GM10248 (cell line): ENCODE data around the gene HECTD3.

Experiments used
- CTCF ChIA-PET: fragments of 300-600 bp; sonication (Branson Sonifier 250); formaldehyde crosslinking; extraction: SDS; loops from one replicate; lab custom pipeline; 2021; ENCODE audit warnings: antibody characterized with exemption; lab: Yijun Ruan, JAX
- POLR2A ChIA-PET: fragments of 350-650 bp; sonication (Branson Sonifier 250); formaldehyde crosslinking; extraction: SDS; loops from one replicate; lab custom pipeline; 2020; ENCODE audit warnings: antibody characterized with exemption; lab: Yijun Ruan, JAX
- DNase-seq: peaks from one replicate; pipeline ENCODE4 v3.0.0; 2012; ENCODE audit errors: extremely low spot score
- CTCF ChIP-seq: IDR thresholded peaks from 2 replicates; pipeline ENCODE4 v1.5.1; 2012; ENCODE audit warnings: mild to moderate bottlenecking, low read depth; ENCODE audit errors: extremely low read depth, missing control alignments, control extremely low read depth

The HECTD3 gene

GRCh38 chr1:45043094-45043493 is 32.0 kb upstream of the HECTD3 start:
- DNase-seq = no peak
- POLR2A ChIA-PET = no interaction called here
- TF ChIP-seq CTCF = no peak
- CTCF ChIA-PET = interaction anchor here (2.0 to 2.1 kb wide), 2 partner anchors 25 to 261 kb away, joined by 4 to 7 read pairs; no protein-coding TSS in a partner anchor

- POLR2A ChIA-PET = no interaction called here
- CTCF ChIA-PET = interaction anchor here (0.9 to 2.1 kb wide), 2 partner anchors 26 to 260 kb away, joined by 4 to 8 read pairs; no protein-coding TSS in a partner anchor
- no peak for DNase-seq
- no peak for TF ChIP-seq CTCF
Measured at GRCh38 chr1:45040297-45040696, 29.2 kb upstream of the HECTD3 start.

- ChIA-PET POLR2A (no interaction called here), CTCF (interaction anchor here (1.0 to 2.1 kb wide), 3 partner anchors 12 to 261 kb away, joined by 3 to 8 read pairs (median 3); no protein-coding TSS in a partner anchor)
- DNase-seq = no peak
Measured at GRCh38 chr1:45038661-45039364, 27.7 kb upstream of the HECTD3 start.

GRCh38 chr1:45038240-45038639 is 27.1 kb upstream of the HECTD3 start:
- POLR2A ChIA-PET = no interaction called here
- no peak for TF ChIP-seq CTCF
- CTCF ChIA-PET = no interaction called here
- DNase-seq = no peak

More at GRCh38 chr1:45038661-45039364, 27.7 kb upstream of the HECTD3 start:
- TF ChIP-seq CTCF = no peak

- POLR2A ChIA-PET = no interaction called here
- no peak for TF ChIP-seq CTCF
- no peak for DNase-seq
Measured at GRCh38 chr1:45037456-45037855, 26.3 kb upstream of the HECTD3 start.

GRCh38 chr1:45035631-45036301 is 24.6 kb upstream of the HECTD3 start:
- DNase-seq = no peak
- no peak for TF ChIP-seq CTCF
- CTCF ChIA-PET = interaction anchor here (1.0 to 3.1 kb wide), 5 partner anchors 16 to 264 kb away, joined by 3 to 13 read pairs (median 4); no protein-coding TSS in a partner anchor
- POLR2A ChIA-PET = no interaction called here

More at GRCh38 chr1:45037456-45037855, 26.3 kb upstream of the HECTD3 start:
- CTCF ChIA-PET = no interaction called here
